ENCODE data around the gene MRFAP1.

Gene MRFAP1

DNA sequence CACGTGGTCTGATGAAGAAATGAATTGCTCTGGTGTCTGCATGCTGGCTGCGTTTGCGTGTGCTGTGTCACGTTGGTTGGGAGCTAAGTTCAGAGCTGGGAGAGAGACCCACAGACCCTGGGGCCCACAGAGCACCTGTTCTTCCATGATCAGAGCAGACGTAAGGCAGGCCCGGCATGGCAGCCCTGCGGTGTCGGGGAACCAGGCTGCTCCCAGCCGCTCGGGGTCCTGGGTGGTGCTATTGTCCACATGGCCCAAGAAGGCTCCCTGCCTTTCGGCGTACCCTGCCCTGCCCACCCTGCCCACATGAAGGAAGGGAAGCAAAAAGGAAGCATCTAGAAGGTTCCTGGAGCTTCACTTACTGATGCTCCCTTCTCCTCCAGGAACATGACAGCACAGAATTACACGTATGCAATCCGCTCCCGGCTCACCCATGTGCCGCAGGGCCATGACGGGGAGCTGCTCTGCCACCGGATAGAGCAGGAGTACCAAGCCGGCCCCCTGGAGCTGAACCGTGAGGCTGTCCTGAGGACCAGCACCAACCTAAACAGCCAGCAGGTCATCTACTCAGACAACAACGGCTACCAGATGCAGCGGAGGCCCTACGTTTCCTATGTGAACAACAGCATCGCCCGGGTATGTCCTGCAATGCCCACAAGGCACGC lies 30.9 kb upstream of the MRFAP1 start:
- in situ Hi-C loops (cut with HindIII; ENCODE audit: low sequenced_read_pairs) = no loop called here
- DNase-seq (ENCODE audit: low read depth) = no peak
- TF ChIP-seq CTCF (IDR thresholded peaks at IDR 0.05; ENCODE audit: low read depth, low read length, missing control alignments) = no peak
- H3K4me3 ChIP-seq (ENCODE audit: low read depth, low read length) = no peak overlapping the region

DNA sequence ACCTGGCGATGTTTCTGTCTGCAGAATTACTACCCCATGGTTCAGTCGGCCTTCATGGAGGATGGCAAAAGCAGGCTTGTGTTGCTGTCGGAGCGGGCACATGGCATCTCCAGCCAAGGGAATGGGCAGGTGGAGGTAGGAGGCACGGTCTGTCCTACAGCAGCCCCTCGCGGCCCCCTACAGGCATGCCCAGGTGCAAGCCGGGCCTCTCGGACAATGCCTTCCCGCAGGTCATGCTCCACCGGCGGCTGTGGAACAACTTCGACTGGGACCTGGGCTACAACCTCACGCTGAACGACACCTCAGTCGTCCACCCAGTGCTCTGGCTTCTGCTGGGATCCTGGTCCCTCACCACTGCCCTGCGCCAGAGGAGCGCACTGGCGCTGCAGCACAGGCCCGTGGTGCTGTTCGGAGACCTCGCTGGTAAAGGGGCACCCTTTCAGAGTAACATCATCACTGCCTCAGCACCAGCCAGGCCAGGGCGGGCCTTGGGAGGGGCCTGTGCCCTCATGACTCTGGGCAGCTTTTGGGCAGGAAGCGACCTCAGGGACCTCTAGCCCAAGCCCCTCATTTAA lies 29.5 kb upstream of the MRFAP1 start:
- in situ Hi-C loops (cut with HindIII; ENCODE audit: low sequenced_read_pairs) = no loop called here
- no peak for TF ChIP-seq CTCF (IDR thresholded peaks at IDR 0.05; ENCODE audit: low read depth, low read length, missing control alignments)
- no peak overlapping the region for H3K4me3 ChIP-seq (ENCODE audit: low read depth, low read length)
- DNase-seq (ENCODE audit: low read depth) = no peak

DNA sequence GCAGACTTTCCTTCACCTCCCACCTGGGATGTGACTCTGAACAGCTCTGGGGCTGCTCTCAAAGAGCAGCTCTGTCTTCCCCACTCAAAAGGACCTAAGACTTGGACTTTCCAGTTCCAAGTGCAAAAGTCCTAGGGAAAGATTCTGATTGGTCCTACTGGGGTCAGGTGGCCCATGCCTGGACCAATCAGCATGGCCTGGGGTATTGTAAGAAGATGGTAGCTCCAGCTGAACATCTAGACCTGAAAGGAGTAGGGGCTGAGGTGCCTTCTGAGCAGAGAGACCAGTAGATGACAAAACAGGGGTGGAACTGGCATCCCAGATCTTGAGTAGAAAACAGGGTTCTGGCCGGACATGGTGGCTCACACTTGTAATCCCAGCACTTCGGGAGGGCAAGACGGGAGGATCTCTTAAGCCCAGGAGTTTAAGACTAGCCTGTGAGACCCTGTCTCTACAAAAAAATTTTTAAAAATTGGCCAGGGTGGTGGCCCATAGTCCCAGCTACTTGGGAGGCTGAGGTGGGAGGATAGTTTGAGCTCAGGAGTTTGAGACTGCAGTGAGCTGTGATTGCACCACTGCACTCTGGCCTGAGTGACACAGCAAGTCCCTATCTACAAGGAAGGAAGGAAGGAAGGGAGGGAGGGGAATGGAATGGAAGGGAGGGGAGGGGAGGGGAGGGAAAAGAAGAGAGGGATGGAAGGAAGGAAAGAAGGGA lies 27.4 kb upstream of the MRFAP1 start:
- in situ Hi-C loops (cut with HindIII; ENCODE audit: low sequenced_read_pairs) = no loop called here
- DNase-seq (ENCODE audit: low read depth) = no peak
- TF ChIP-seq CTCF (IDR thresholded peaks at IDR 0.05; ENCODE audit: low read depth, low read length, missing control alignments) = no peak
- no peak overlapping the region for H3K4me3 ChIP-seq (ENCODE audit: low read depth, low read length)

DNA sequence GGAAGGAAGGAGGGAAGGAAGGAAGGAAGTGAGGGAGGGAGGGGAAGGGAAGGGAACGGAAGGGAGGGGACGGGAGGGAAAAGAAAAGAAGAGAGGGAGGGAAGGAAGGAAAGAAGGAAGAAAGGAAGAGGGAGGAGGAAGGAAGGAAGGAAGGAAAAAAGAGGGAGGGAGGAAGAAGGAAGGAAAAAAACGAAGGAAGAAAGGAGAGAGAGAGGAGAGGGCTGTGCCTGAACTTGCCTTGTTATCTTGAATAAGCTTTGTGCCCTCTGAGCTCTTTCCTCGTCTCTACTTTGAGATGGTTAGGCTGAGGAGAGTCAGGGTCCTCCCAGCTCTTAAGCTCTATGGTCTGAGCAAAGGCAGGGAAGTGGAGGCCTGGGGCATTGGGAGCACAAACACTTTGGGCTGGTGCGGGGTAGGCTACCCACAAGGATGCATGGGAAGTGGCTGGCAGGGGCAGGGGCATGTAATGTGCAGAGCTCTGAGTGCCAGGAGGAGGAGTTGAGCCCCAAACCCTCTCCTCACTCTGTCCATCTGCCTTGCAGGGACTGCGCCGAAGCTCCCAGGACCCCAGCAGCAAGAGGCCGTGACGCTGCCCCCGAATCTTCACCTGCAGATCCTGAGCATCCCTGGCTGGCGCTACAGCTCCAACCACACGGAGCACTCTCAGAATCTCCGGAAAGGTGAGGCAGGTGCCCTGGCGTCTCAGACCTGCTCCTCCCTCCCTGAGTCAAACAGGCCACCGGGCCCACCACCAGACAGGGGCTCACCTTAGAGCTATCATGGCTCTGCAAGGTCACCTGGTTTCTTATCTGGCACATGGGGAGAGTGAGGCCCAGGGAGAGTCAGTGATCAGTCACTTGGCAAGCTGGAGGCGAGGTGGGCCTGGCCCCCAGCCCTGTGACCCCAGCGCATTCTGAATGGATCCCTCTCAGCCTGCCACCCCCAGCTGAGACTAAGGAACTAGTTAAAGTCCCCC lies 26.5 kb upstream of the MRFAP1 start:
- H3K4me3 ChIP-seq (ENCODE audit: low read depth, low read length) = no peak overlapping the region
- TF ChIP-seq CTCF (IDR thresholded peaks at IDR 0.05; ENCODE audit: low read depth, low read length, missing control alignments) = no peak
- in situ Hi-C loops (cut with HindIII; ENCODE audit: low sequenced_read_pairs) = no loop called here
- DNase-seq (ENCODE audit: low read depth) = no peak

DNA sequence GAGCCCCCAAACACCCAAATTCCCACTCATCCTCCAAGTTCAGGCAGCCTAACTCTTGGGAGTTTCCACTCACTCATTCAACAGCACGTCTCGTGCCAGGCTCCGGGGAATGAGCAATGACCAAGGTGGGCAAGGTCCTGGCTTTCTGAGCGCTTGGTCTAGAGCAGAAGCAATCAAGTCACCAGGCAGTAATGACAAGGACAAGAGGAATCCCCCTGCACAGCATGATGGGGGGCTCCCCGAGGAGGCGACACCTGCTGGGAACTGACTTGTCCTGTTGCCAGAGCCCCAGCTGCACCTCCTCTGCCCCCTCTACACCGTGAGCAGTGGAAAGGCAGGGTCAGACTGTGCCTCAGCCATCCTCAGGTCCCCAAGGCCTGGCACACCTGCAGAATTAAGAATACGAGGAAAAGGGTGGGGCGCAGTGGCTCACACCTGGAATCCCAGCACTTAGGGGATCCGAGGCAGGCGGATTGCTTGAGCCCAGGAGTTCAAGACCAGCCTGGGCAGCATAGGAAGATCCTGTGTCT lies 25.7 kb upstream of the MRFAP1 start:
- H3K4me3 ChIP-seq (ENCODE audit: low read depth, low read length) = no peak overlapping the region
- no peak for DNase-seq (ENCODE audit: low read depth)
- no peak for TF ChIP-seq CTCF (IDR thresholded peaks at IDR 0.05; ENCODE audit: low read depth, low read length, missing control alignments)
- in situ Hi-C loops (cut with HindIII; ENCODE audit: low sequenced_read_pairs) = no loop called here

Measured in astrocyte of the cerebellum (primary cell).